ENCODE measurements around the gene EDIL3.

DNA sequence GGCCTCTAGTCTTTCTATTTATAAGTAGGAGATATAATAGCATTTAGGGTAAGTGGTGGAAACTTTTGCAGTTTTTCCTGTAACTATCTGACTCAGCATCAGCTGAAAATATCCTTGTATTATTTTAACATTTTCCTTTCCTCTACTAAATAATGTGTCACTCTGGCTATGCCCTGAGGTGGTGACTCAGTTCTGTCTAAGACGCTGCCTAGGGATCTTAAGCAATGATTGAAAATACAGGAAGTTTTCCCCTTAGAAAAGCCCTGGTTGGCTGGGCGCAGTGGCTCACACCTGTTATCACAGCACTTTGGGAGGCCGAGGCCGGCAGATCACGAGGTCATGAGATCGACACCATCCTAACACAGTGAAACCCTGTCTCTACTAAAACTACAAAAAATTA is 9.3 kb upstream of the EDIL3 start:
- TF ChIP-seq, protein P1, sequence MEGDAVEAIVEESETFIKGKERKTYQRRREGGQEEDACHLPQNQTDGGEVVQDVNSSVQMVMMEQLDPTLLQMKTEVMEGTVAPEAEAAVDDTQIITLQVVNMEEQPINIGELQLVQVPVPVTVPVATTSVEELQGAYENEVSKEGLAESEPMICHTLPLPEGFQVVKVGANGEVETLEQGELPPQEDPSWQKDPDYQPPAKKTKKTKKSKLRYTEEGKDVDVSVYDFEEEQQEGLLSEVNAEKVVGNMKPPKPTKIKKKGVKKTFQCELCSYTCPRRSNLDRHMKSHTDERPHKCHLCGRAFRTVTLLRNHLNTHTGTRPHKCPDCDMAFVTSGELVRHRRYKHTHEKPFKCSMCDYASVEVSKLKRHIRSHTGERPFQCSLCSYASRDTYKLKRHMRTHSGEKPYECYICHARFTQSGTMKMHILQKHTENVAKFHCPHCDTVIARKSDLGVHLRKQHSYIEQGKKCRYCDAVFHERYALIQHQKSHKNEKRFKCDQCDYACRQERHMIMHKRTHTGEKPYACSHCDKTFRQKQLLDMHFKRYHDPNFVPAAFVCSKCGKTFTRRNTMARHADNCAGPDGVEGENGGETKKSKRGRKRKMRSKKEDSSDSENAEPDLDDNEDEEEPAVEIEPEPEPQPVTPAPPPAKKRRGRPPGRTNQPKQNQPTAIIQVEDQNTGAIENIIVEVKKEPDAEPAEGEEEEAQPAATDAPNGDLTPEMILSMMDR (IDR thresholded peaks at IDR 0.05; ENCODE audit: low read length) = no peak
- TF ChIP-seq EZH2 (optimal IDR thresholded peaks at IDR 0.05; ENCODE audit: low read depth, low read length) (no peak), EZH2phosphoT487 (IDR thresholded peaks at IDR 0.05; ENCODE audit: low read length) (no peak)
